Smooth muscle cell (in vitro differentiated cells): ENCODE measurements around the gene LPP. TPM values are rescaled to one million over a fixed set of nuclear protein-coding genes. Genes with fewer than 3 reads are reported as not detected.

Source experiments
- DNase-seq: peaks from one replicate; lab custom pipeline; 2025; ENCODE audit not compliant: unreplicated experiment; lab: John Stamatoyannopoulos, UW
- H2AFZ ChIP-seq: fragments of 200-600 bp; sonication (generic); 2 replicates; pipeline ENCODE4 v1.6.0; 2016; ENCODE audit warnings: antibody characterized with exemption, low read depth, mild to moderate bottlenecking
- H3F3A ChIP-seq: fragments of 200-600 bp; sonication (generic); 2 replicates; pipeline ENCODE4 v1.6.0; 2017; ENCODE audit warnings: antibody characterized with exemption, low read depth
- H3K27ac ChIP-seq: fragments of 200-600 bp; sonication (generic); 2 replicates; pipeline ENCODE4 v1.5.1; 2016; ENCODE audit warnings: low read depth, mild to moderate bottlenecking
- H3K27me3 ChIP-seq: fragments of 200-600 bp; sonication (generic); 2 replicates; pipeline ENCODE4 v1.6.1; 2016; ENCODE audit warnings: low read depth, mild to moderate bottlenecking
- H3K36me3 ChIP-seq: fragments of 200-600 bp; sonication (generic); 2 replicates; pipeline ENCODE4 v1.5.1; 2016; ENCODE audit warnings: low read depth
- H3K4me1 ChIP-seq: fragments of 200-600 bp; sonication (generic); 2 replicates; pipeline ENCODE4 v1.5.1; 2016; ENCODE audit warnings: low read depth
- H3K4me2 ChIP-seq: fragments of 200-600 bp; sonication (generic); 2 replicates; pipeline ENCODE4 v1.6.0; 2016; ENCODE audit warnings: mild to moderate bottlenecking
- H3K4me3 ChIP-seq: fragments of 200-600 bp; sonication (generic); 2 replicates; pipeline ENCODE4 v1.5.1; 2016; ENCODE audit warnings: mild to moderate bottlenecking
- H3K79me2 ChIP-seq: fragments of 200-600 bp; sonication (generic); 2 replicates; pipeline ENCODE4 v1.6.0; 2016; ENCODE audit warnings: low read depth, mild to moderate bottlenecking
- H3K9ac ChIP-seq: fragments of 200-600 bp; sonication (generic); 2 replicates; pipeline ENCODE4 v1.6.0; 2016; ENCODE audit warnings: low read depth
- H3K9me3 ChIP-seq: fragments of 200-600 bp; sonication (generic); replicated peaks from 2 replicates; pipeline ENCODE4 v1.5.1; 2016; ENCODE audit warnings: low read depth
- H4K20me1 ChIP-seq: fragments of 200-600 bp; sonication (generic); 2 replicates; pipeline ENCODE4 v1.6.0; 2016; ENCODE audit warnings: low read depth
- CTCF ChIP-seq: fragments of 200-600 bp; sonication (generic); IDR thresholded peaks from 2 replicates; pipeline ENCODE4 v1.5.1; 2017; ENCODE audit warnings: borderline replicate concordance, mild to moderate bottlenecking, antibody characterized with exemption; ENCODE audit not compliant: insufficient read depth, poor library complexity, severe bottlenecking
- WGBS: methylation state at CpG from one replicate; pipeline ENCODE4 v1.1.7; 2016; ENCODE audit warnings: low lambda C conversion rate; 5-methylcytosine and 5-hydroxymethylcytosine counted together
- polyA plus RNA-seq: library from polyadenylated mRNA; unstranded; fragments of >200 nt; fragmentation: Nextera tagmentation; extraction: Ambion mirVana; gene quantifications from 2 replicates; pipeline ENCODE4 v1.2.1, GENCODE V29; 2016
- total RNA-seq: library from RNA; depleted of rRNA; stranded (reverse); fragments of >200 nt; gene quantifications from 2 replicates; pipeline ENCODE4 v1.2.3, GENCODE V29; 2014

The LPP gene
- total and polyA plus RNA-seq, 2 experiments from 2014 or later, result 42.3 to 128 TPM

- 75% methylated on average over 3 of the region's 3 CpGs for WGBS
- H3K9ac ChIP-seq, result no peak overlapping the region
These were observed 138.9 kb downstream of the LPP start for GRCh38 chr3:188292827-188293226.

DNA sequence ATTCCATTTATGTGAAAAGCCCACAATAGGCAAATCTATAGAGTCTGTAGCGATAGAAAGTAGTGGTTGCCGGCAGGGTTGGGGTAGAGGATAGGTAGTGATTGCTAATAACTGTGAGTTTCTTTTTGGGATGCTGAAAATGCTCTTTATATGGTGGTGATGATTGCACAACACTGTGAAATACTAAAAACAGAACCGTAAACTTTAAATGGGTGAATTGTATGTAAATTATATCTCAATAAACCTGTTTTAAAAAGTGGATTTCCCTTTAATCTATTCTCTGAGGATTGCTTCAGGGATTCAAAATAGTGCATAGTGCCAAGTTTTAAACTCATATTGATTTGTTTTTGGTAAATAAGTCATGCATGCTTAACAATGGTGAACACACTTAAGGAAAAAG is 140.2 kb downstream of the LPP start:
- no peak for DNase-seq
- Histone ChIP-seq H3K4me2 (peak overlapping the region; percentile 77), H3K79me2 (peaks cover 76% of the 10 kb centered on the region), H3K4me3 (no peak overlapping the region), H3K9ac (peak overlapping the region; percentile 73), H3K27me3 (no peaks in the 10 kb centered on the region), H3K36me3 (no peaks in the 10 kb centered on the region), H4K20me1 (no peaks in the 10 kb centered on the region), H3K27ac (peak overlapping the region; percentile 90), H3F3A (peaks cover 30% of the 10 kb centered on the region), H3K9me3 (no peaks in the 10 kb centered on the region), H2AFZ (no peak overlapping the region), H3K4me1 (peaks cover 36% of the 10 kb centered on the region)
- 80% methylated on average over 3 of the region's 3 CpGs for WGBS
- TF ChIP-seq CTCF, result no peak

More at GRCh38 chr3:188292827-188293226, 138.9 kb downstream of the LPP start:
- Histone ChIP-seq H3K9me3 (no peaks in the 10 kb centered on the region), H2AFZ (no peak overlapping the region), H3K27me3 (no peaks in the 10 kb centered on the region), H3F3A (peaks cover 22% of the 10 kb centered on the region), H4K20me1 (peaks cover 2% of the 10 kb centered on the region), H3K36me3 (no peaks in the 10 kb centered on the region), H3K79me2 (peaks cover 74% of the 10 kb centered on the region), H3K4me3 (no peak overlapping the region), H3K4me1 (peaks cover 23% of the 10 kb centered on the region), H3K4me2 (no peak overlapping the region), H3K27ac (no peak overlapping the region)
- no peak for DNase-seq
- no peak for TF ChIP-seq CTCF

DNA sequence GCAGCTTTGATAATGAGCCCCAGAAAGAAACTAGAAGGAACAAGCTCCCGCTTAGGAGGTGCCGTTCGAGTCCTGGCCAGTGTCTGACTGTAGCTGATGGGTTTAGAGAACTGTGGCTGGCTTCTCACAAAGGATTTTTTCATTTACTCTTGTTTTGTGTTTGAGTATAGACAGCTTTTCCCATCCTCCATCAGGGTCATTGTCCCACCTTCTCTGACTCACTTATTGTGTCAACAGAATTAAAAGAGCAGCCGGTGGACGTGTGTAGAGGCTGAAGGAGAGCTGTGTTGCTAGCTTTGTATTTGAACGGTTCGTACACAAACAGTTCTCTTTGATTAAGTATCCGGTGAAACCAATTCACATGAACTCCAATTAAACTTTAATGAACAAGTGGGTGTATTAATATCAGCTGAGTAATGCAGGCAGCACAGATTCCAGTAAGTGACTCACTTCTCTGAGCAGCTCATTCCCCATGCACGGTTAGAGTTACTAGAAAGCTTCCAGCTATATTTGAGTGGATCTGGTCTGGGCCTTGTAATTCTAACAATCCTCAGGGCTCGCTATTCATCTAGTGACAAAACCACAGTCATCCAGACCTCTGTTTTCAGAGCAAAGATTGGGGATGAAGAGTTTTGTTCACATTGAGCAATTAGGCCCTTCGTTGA is 141.0 kb downstream of the LPP start:
- H3K79me2 ChIP-seq, result peaks cover 75% of the 10 kb centered on the region
- H3K36me3 ChIP-seq, result no peaks in the 10 kb centered on the region
- DNase-seq, result no peak
- no peaks in the 10 kb centered on the region for H3K9me3 ChIP-seq
- peak overlapping the region; percentile 73 for H3K9ac ChIP-seq
- peak overlapping the region; percentile 90 for H3K27ac ChIP-seq
- H3F3A ChIP-seq, result peaks cover 36% of the 10 kb centered on the region
- no peaks in the 10 kb centered on the region for H3K27me3 ChIP-seq
- no peak for TF ChIP-seq CTCF
- H3K4me3 ChIP-seq, result peak overlapping the region; percentile 15
- H3K4me1 ChIP-seq, result peaks cover 44% of the 10 kb centered on the region
- 8% methylated on average over 11 of the region's 11 CpGs for WGBS
- no peak overlapping the region for H2AFZ ChIP-seq
- H3K4me2 ChIP-seq, result peak overlapping the region; percentile 77
- no peaks in the 10 kb centered on the region for H4K20me1 ChIP-seq

- no peak for DNase-seq
- peak overlapping the region; percentile 47 for H3K9ac ChIP-seq
- H3F3A ChIP-seq, result peaks cover 38% of the 10 kb centered on the region
- H2AFZ ChIP-seq, result no peak overlapping the region
- no peaks in the 10 kb centered on the region for H3K27me3 ChIP-seq
- H3K9me3 ChIP-seq, result no peaks in the 10 kb centered on the region
- no peak overlapping the region for H3K4me3 ChIP-seq
- peaks cover 53% of the 10 kb centered on the region for H3K4me1 ChIP-seq
- WGBS, result 70% methylated on average over 3 of the region's 3 CpGs
- H3K79me2 ChIP-seq, result peaks cover 75% of the 10 kb centered on the region
- peak overlapping the region; percentile 77 for H3K4me2 ChIP-seq
- H4K20me1 ChIP-seq, result peaks cover under 1% of the 10 kb centered on the region
- TF ChIP-seq CTCF, result no peak
- H3K27ac ChIP-seq, result peak overlapping the region; percentile 90
- no peaks in the 10 kb centered on the region for H3K36me3 ChIP-seq
These were observed 141.9 kb downstream of the LPP start for GRCh38 chr3:188295876-188296275.
